ENCODE results near the gene EXD3.
A peak's percentile ranks its signal among the peaks of the same experiment; 100 is the strongest.
"Not testable (repeated sequence)": the region's sequence is repeated elsewhere in the genome, so short reads cannot be mapped to it uniquely, and the experiment has no call there.

EXD3 gene

DNA sequence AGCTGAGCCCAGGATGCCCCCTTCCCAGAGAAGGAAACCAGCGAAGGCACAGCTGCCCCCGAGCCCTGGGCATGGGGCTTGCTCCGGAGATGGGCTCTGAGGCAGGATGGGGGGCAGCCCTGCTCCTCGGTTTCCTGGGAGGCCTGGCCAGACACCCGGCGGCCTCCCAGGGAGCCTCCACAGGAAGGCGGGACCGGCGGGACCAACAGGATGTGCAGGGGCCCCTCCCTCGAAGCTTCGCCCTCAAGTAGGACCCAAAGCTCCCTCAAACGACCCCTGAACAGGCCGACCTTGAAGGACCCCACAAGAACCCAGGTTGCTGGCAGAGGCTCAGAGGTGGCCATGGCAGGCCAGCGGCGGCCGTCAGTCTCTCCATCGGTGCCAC is 11.7 kb downstream of the EXD3 start:
- DNase-seq (ENCODE audit: low read depth), result no peak

DNA sequence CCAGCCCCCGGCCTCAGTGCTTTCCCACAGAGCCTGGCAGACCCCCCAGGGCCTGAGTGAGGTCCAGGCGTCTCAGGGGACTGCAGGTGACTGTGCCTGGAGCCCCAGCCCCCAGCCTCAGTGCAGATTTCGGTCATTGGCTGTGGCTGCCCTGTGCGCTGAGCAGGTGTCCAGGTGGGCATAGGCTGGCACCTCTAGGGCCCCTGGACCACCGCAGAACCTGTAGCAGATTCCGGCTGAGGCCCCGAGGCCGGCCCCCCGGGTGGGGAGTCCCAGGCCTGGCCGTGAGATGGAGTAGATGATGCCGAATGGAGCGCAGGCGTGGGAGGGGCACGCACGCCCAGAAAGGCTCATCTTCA is 12.1 kb downstream of the EXD3 start:
- DNase-seq (ENCODE audit: low read depth), result no peak

DNA sequence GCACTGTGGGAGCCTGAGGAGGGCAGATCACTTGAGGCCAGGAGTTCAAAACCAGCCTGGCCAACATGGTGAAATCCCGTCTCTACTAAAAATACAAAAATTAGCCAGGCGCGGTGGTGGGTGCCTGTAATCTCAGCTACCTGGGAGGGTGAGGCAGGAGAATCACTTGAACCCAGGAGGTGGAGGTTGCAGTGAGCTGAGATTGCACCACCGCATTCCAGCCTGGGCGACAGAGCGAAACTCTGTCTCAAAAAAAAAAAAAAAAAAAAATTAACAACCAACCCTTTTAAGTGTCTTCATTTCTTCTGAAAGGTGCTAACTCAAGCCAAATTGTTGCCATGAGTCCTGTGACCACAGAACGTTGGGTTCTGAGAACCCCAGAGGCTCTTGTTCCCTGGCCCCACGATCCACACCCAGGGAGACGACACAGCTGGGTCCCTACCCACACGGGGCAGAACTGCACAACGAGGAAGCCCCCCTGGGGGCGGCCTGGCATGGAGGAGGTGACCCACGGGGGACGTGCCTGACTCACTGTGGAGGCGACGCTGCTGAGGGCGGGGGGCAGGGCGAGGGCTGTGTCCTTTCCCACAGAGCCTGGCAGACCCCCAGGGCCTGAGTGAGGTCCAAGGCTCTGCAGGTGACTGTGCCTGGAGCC is 12.6 kb downstream of the EXD3 start:
- DNase-seq (ENCODE audit: low read depth), result not testable (repeated sequence)

DNA sequence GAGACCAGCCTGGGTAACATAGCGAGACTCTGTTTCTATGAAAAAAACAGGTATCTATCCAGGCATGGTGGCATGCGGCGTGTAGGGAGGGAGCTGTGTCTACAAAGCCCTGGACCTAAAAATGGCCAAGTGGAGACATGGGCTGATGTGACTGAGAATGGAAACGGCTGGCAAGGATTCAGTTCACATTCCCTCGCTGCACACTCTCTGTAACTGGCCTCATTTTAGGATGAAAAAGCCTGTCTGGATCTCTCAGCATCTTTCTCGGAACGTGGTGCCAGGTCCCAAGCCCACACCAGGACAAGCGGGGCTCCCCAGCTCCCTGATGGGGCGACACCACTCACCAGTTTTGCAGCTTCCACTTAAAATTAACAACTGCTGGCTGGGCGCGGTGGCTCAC is 13.4 kb downstream of the EXD3 start:
- DNase-seq (ENCODE audit: low read depth), result no peak

DNA sequence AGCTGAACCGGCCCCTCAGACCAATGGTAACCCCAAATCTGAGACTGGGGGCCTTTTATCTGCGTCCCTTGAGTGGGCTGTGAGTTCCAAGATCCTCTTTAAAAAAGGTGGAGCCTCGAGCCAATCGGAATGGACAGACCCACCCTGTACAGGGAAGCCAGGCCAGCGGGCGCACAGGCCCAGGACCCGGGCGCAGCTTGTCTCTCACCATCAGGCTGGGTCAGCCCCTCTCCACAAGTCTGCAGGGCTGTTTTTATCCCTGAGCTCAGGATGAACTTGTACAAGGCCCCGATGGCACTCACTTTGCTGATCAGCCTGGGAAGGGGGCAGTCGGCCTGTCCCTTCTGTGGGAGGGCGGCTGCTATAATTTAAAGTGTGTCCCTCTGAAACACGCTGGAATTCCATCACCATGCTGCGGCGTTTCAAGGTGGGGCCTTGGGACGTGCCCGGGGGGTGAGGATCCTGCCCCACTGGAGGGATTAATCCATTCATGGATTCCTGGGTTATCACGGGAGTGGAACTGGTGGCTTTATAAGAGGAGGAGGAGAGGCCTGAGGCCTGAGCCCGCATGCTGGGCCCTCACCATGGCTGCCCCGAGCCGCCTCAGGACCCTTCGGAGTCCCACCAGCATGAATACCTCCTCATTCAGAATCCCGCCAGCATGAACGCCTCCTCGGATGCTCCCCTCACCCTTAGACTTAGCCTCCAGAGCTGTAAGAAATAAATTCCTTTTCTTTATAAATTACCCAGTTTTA is 14.1 kb downstream of the EXD3 start:
- no peak for DNase-seq (ENCODE audit: low read depth)

DNA sequence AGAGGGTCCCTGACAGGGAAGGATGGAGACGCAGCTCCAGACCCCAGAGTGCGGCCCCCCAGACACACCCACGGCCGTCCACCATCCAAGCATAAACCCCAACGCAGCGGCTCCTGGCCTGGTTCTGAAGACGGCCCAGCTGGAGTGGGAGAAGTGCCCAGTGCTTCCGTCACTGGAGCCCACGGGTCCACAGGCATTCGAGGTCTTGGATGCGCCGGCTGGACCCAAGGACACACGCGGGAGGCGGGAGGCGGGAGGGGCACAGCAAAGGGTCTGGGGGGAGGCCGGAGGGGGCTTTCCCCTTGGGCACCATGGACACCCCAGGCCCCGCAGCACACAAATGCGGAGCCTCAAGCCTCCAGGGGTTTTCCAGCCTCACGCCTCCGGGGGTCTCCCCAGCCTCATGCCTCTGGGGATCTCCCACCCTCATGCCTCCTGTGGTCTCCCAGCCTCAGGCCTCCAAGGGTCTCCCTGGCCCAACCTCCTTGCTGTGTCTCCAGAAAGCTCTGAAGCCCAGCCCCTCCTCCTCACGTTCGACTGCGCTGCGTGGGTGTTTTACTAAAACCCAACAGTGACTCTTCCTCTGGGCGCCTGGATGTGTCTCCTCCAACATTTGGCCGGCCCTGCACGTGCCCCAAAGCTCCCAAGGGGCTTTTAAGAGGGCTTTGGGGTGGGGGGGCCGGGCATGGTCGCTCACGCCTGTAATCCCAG is 15.2 kb downstream of the EXD3 start:
- no peak for DNase-seq (ENCODE audit: low read depth)

DNA sequence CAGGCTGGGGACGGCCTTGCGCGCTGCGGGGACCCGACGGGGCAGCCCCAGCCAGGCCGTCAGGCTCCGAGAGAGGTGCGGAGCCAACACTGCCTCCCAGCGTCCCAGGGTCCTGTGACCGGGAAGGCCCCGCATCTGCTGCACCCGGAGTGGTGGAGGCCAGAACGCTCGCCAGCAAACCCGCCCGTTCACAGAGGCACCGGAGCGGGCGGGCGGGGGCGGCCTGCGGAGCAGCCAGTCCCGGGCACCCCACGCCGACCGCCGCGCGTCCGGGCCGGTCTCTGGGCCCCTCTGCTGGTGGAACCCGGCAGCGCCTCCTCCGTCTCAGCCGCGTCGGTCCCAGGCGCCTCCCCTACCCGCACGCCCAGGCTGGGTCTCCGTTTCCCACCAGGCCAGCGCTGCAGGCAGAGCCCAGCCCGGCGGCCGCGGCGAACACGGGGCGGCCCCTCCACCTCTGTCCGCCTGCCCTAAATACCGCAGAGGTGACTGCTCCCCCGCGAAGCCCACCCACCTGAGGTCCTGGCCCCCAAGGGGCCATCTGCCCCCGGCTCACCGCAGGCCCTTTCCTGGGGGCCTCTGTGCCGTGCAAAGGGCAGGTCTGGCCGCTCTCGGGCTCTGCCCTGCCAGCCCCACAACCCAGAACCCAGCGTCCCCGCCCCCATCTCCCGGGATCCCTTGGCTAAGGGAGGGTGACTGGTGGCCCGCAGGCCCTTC is 15.9 kb downstream of the EXD3 start:
- DNase-seq (ENCODE audit: low read depth), result peak; percentile 46

DNA sequence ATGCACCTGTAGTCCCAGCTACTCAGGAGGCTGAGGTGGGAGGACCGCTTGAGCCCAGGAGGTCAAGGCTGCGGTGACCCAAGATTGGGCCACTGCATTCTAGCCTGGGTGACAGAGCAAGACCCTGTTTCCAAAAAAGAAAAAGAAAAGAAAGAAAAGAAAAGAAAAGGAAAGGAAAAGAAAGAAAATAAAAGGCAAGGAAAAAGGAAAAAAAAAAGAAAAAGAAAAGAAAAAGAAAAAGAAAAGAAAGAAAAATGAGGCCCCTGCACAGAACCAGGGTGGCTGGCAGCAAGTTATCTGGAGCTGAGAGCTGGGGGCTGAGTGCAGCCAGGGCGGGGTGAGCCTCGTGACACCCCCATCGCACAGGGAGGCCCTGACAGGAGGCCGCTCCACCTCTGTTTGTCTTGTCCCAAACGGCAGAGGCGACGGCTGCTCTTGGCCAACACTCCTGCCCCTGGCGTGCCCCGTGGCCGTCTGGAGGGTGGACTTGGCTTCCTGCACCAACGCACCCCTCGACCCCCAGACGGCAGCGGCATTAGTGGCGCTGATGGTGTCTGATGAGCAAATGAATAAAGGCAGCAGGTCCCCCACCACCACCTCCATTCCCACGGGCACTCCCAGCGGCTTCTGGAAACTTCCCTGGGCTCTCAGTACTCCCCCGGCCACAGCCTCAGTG is 16.7 kb downstream of the EXD3 start:
- no peak for DNase-seq (ENCODE audit: low read depth)

DNA sequence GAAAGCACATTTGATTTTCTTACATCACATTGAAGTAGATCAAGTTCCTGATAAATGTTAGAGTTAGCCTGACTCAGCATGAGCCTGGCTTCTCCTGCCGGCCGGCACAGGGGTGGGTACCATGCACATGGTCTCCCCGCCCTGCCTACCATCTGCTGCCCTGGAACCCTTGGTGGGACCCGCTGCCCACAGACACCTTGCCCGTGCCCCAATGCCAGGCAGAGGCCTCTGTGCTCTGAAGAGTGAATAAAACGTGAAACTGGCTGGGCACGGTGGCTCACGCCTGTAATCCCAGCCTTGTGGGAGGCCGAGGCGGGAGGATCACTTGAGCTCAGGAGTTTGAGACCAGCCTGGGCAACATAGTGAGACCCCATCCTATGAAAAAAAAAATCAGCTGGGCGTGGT is 17.3 kb downstream of the EXD3 start:
- no peak for DNase-seq (ENCODE audit: low read depth)

DNA sequence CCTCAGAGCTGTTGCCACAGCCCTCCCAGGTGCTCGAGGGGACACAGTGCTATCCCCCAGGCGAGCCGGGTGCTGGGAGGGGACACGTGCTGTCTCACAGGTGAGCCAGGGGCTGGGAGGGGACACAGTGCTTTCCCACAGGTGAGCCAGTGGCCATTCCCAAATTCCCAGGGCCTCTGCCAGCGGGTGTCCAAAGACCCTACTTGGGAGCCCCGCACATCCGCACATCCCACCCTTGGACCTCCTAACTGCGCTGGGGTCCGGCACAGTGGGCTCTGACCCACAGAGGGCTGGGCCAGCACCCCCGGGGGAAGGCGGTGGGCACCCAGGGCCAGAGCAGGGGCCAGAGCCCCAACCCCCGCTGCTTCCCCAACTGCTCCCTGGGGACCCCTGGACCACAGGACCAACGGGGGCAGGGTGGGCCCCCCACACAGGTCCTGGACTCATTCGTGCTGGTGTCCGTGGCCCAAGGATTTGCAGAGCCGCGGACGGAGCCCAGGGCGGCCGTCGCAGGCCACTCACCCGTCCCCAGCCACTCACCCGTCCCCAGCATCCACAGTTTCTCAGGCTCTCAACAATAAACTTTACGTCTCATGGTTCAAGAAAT is 17.9 kb downstream of the EXD3 start:
- DNase-seq (ENCODE audit: low read depth), result no peak

DNA sequence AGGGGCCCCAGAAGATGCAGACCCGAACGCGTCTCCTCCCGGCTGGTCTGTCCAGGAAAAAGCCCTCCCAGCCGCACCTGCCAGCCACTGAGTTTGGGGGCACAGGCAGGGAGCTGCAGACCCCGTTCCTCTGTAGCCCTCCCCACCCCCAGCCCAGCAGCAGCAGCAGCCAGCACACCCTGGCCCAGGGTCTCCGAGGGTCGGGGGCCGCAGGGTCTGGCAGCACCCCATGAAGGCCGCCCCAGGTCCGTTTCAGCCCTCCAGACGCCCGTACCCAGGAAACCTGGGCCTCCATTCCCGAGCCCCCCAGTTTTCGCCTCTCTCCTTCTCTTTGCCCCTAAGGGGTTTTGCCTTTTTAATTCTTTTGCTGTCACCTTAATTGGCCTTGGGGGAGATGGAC is 19.7 kb downstream of the EXD3 start:
- DNase-seq (ENCODE audit: low read depth), result no peak

DNA sequence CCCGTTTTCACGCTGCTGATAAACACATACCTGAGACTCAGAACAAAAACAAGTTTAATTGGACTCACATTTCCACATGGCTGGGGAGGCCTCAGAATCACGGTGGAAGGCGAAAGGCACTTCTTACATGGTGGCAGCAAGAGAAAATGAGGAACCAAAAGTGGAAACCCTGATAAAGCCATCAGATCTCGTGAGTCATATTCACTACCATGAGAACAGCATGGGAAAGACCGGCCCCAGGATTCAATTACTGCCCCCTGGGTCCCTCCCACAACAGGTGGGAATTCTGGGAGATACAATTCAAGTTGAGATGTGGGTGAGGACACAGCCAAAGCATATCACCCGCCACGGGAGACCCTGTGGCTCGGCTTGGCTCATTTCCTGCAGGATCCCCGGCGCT is 20.2 kb downstream of the EXD3 start:
- no peak for DNase-seq (ENCODE audit: low read depth)

DNA sequence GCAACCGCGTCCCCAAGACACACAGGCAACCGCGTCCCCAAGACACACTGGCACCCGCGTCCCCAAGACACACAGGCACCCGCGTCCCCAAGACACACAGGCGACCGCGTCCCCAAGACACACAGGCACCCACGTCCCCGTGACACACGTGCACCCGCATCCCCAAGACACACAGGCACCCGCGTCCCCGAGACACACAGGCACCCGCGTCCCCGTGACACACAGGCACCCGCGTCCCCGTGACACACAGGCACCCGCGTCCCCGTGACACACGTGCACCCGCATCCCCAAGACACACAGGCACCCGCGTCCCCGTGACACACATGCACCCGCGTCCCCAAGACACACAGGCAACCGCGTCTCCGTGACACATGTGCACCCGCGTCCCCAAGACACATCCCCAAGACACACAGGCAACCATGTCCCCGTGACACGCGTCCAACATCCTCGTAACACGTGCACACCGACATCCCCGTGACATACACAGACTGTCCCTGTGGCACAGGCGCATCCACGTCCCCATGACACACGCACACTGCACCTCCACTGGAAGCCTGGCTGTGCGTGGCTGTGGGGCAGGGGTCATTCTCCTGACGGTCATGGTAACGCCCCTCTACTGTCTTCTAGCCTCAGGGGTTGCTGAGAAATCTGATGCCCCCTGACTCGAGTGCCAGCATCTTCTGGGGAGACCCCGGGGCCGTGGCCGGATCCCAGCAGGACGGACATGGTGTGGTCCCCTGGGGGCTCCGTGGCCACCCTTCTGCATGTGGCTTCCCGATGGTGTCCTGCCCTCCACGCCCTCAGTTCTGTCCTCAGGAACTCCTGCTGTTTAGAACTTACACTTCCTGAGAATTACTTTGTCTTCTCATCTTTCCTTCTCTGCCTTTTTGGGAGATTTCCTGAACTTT is 24.1 kb downstream of the EXD3 start:
- DNase-seq (ENCODE audit: low read depth), result no peak

DNA sequence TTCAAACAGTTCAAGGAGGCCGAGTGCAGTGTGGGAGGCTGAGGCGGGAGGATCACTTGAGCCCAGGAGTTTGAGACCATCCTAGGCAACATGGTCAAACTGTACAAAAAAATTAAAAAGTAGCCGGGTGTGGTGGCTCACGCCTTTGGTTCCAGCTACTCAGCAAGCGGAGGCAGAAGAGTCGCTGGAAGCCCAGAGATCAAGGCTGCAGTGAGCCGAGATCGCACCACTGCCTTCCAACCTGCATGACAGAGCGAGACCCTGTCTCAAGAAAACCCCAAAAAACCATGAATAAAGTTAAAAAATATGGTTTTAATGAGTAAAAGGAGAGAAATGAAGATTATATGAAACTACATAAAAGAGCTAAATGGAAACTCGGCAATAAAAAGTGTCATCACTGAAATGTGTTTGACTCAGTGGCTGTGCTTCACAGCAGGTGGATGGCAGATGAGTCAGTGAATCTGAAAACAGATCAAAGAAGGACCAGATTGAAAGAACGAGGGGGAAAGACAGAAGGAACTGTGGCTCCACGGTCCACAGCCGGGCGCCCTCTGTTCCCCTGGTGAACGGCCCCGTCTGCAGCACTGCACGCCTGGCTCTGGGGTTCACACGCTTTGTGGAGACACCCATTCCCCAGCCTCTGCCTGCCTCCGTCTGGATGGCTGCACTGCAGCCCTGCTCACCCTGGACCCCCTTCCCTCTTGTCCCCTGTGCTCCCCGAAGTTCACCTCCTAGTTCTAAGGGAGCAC is 25.1 kb downstream of the EXD3 start:
- peak; percentile 15 for DNase-seq (ENCODE audit: low read depth)

DNA sequence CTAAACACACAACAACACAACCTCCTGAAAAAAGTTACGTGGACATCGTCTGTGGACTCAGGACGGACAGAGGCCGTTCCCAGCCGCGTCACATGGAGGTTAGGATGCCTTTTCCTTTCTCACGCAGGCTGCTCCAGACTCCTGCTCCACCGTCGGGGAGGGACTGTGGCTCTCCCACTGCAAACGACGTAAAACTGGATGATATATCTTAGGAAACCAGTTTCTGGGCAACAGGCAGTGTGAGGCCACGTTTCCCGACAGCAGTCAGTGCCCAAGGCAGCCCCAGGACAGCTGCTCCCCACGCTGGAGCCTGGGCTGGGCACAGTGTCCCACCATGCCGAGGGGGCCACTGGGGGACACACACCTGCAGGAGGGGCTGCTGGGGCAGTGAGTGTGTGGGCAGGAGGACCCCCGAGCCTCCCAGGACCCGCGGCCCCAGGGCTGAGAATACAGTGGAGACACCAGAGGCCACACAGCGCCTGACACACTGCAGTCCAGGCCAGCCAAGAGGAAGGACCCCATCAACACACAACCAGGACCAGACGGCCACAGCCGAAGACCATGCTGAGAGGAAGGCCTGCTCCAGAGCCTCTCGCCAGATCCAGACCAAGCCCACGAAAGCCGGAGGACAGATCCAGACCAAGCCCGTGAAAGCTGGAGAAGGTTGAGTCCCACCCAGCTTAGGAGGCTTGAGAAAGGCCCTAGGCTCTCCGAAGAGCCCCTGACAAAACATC is 26.2 kb downstream of the EXD3 start:
- DNase-seq (ENCODE audit: low read depth), result no peak

DNA sequence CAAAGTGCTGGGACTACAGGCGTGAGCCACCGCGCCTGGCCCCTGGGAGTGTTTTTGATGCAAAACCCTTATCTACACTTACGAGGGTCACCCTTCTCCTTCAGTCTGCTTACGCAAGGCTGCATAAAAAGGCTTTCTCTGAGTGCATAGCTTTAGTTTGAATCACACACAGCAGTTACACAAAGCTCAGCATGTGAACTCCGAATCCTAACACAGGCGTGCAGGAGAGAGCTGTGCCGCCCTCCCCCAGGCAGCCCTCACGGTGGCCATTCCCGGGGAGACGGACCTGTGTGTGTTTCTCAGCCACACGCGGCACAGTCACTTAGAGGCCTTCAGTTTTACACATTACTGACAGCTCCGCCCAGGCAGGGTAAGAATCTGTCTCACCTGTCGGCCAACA is 26.7 kb downstream of the EXD3 start:
- DNase-seq (ENCODE audit: low read depth), result no peak

DNA sequence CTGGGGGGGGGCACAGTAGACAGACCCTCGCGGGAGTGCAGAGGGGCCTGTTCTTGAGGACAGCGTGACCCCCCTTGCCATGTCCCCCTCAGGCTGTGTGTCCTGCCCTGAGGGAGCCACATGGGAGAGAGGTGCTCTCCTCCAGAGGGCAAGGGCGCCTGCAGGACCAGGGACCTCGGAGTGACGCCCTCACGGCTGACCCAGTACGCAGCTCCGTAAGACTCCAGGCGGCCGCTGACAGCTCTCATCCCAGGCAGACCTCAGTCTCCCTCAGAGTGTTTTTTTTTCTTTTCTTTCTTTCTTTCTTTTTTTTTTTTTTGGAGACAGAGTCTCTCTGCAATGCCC is 27.3 kb downstream of the EXD3 start:
- DNase-seq (ENCODE audit: low read depth), result no peak

DNA sequence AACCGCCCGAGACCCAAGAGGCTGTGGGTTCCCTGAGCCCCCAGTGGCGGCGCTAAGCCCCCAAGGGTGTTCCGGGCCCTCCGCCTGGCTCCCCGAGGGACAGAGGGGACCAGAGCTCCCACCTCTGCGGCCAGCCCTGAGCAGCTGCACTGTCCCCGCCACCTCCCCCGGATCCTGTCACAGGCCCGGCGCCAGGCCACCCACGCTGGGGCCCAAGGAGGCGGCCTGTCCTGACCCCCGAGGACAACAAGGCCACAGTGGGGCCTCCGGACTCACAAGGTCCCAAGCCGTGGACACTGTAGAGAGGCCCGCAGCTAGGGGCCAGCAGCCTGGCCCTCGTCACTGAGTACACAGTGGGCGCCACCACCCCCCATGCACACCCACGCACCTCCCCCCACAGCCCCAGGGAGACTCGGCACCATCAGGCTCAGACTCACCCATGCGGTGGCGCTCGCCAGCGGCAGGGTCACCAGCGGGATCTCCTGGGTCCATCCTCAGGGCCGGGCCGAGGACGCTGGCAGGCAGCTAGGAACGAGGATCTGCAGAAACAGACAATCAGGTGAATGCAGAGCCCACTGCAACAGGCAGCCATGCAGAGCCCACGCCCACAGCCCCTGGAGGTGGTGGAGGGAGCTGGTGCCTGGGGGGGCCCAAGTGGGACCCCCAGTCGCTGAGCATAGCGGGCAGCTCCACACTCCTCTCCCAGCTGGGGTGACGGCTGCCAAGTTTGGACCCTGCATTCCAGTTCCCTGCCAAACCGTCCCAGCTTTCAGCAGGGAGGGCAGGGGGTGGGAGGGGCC is 27.9 kb downstream of the EXD3 start:
- DNase-seq (ENCODE audit: low read depth), result no peak

Data from activated T-cell treated with anti-CD3 and anti-CD28 coated beads for 24 hours (primary cell).